Measurements from ENCODE around the gene ZMIZ1. TPM values are rescaled to one million over a fixed set of nuclear protein-coding genes. Genes with fewer than 3 reads are reported as not detected.

ZMIZ1 gene
- total RNA-seq, 1 experiment from 2014 or later: 22.8 TPM

DNA sequence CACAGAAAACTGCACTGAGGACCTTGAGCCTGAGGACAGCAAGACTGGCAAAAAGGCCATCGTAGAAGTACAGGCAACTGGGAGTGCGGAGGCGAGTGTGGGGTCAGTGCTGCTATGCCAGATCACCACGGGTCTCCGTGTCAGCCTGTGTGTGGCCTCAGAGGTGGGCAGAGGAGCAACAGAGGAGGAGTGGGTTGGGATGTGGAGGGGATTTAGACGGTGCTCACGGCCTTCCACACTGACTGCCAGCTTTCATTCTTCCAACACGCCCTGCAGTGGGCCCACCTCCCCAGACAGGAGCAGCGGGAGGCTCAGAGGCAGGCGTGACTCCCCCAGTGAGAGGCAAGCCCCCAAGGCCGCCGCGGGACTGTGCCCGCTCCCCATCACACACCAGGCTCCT lies 17.0 kb upstream of the ZMIZ1 start:
- no peak for DNase-seq (ENCODE audit: low read depth)

DNA sequence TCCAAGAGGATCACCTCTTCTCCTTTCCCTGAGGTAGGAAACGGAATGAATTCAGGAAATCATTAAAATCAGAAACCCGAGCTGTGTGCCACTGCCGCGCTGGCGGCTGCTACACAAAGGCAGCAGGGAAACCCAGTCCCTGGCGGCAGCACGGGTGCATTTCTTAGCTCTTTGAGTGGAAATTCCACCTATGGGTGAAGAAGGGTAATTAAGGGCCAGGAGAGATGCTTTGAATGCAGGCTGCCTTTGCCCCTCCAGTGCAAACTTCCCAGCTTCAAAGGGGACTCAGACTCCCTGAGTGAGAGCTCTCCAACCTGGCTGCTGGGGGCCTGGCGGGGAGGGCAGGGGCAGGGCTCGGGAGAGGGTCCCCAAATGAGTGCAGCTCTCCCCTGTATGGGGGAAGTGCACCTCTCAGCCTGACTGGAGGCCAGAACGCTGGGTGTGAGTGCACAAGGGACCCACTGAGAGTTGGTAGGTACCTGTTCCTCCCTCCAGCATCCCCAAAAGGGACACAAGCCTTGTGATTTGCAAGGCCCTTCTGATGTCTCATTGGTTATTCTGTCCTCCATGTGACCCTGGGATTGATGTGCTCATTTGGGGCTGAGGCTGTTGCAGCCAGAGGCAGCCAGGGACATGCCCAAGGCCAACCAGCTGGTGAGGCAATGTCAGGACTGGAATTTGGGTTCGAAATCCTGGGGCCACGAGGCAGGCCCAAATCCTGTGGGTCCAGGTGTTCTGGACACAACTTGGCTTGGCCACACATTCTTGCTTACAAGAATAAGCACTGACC lies 16.3 kb upstream of the ZMIZ1 start:
- DNase-seq (ENCODE audit: low read depth): no peak

DNA sequence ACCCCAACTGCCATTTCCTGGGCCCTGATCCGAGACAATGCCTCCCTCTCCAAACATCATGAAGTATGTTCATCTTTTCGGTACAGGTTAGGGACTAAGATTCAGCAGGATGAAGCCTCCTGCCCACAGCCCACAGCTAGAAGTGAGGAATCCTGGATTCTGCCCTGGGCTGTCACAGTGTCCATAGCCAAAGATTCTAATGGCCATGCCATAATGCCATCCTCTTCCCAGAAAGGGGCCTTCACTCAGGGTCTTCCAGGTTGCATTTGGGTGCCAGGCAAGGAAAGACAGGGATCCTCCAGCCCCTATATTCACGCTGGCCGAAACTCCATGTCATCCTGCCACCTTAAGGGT lies 15.7 kb upstream of the ZMIZ1 start:
- DNase-seq (ENCODE audit: low read depth): no peak

DNA sequence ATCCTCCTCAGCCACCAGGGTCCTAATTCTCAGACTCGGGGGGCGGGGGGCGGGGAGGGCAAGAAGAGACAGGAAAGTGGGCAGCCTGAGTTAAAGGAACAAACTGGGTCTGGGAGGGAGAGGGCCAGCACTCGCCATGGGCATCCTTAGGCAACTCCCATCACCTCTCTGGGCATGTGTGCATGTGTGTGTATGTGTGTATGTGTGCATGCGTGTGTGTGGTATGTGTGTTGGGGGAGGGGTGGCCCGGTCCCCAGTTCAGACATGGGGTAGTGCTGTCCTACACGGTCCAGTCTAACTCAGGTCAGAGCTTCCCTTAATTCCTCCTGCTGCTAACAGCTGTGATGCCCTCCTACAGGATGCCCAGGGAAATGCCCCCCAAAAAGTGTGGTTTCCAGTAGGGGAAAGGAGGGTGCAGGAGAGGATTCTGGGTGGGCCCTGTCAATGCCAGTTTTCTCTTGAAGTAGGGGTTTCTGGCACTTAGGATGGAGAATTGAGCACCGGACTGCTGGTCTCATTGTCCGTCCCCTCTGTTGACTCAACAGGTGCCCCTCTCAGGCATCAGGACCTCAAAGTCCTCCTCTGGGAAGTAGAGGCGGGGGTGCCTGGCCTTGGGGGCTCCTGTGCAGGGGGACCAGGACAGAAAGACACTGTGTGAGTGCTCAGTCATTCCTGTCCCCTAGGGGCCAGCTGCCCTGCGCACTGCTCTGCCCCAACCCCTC lies 15.1 kb upstream of the ZMIZ1 start:
- no peak for DNase-seq (ENCODE audit: low read depth)

DNA sequence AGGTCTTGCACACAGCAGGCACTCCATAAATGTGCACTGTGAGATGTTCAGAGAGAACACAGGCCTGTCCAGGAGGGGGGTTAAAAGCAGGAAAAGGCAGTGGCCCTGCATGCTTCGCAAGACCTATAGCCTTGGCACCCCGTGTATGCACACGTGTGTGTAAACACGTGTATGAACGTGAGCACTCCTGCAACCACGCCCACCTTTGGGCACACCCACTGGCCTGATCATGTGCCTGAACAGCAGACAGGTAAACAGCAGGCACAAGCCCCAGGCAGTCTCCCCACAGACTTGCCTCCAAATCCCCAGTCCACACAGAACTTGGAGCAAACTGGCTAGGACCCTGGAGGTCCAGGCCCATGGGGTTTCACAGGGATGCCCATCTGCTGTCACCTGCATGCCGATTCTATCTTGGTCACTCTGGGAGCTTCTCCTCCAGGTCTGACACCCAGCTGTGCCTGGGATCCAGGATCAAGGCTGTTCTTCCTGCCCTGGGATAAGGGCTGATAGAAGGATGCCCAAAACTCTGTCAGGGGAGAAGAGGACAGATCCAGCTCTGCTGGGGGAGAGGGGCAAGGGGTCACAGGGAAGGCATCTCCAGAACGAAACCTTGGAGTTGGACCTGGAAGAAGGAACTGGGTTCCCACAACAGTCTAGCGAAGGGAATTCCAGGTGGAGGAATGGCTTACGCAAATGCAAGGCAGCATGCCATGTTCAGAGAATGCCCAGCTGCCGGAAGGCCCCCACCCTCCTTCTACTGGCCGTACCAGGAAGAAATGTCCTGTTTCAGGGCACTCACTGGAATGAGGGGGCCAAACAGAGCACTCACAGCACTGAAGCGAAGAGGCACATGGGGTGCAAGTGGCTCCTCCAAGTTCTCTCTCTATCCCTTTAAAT lies 14.3 kb upstream of the ZMIZ1 start:
- no peak for DNase-seq (ENCODE audit: low read depth)

DNA sequence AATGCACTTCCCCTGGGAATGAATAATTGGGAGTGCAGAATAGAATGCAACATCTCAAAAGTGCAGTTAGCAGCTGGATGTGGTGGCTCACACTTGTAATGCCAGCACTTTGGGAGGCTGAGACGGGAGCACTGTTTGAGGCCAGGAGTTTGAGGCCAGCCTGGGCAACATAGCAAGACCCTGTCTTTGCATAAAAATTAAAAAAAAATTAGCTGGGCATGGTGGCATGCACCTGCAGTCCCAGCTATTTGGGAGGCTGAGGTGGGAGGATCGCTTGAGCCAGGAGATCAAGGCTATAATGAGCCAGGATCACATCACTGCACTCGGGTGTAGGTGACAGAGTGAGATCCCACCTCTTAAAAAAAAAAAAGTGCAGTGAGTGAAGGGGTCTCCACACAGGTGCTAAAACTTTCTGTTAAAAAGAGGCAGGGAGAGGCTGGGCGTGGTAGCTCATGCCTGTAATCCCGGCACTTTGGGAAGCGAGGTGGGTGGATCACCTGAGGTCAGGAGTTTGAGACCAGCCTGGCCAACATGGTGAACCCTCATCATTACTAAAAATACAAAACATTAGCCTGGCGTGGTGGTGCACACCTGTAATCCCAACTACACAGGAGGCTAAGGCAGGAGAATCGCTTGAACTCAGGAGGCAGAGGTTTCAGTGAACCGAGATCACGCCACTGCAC lies 13.5 kb upstream of the ZMIZ1 start:
- DNase-seq (ENCODE audit: low read depth): no peak

DNA sequence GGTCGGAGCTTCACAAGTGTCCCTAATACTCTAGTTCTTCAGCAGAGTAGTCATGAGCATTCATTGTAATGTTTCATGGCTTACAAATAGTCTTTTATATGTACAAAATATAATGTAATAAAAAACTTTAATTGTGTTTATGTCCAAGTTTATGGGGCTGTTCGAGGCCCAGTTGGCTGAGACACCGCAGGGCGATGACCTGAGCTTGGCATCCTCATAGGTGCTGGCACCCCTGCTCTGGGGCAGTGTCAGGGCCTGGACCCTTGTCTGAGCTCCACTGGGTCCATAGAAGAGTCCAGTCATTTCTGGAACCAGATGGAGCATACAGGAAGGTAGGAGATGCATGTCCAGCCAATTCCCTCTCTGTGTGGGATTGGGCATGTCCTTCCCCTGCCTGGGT lies 12.9 kb upstream of the ZMIZ1 start:
- no peak for DNase-seq (ENCODE audit: low read depth)

DNA sequence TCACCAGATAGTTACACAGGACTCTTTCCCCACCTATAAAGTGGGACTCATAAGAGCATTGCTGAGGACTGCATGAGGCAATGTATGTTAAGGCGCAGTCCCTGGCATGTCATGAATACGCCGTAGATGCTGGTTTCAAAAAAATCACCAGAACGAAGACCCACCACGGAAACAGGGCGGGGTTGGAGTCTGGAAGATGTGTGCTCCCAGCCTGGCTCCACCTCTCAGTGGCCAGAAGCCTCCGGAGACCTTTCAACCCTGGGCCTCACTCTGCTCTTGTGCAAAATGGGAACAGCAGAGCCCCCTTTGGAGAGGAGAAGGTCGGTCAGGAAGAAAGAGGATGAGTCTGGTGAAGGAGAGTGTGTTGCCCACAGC lies 12.4 kb upstream of the ZMIZ1 start:
- no peak for DNase-seq (ENCODE audit: low read depth)

DNA sequence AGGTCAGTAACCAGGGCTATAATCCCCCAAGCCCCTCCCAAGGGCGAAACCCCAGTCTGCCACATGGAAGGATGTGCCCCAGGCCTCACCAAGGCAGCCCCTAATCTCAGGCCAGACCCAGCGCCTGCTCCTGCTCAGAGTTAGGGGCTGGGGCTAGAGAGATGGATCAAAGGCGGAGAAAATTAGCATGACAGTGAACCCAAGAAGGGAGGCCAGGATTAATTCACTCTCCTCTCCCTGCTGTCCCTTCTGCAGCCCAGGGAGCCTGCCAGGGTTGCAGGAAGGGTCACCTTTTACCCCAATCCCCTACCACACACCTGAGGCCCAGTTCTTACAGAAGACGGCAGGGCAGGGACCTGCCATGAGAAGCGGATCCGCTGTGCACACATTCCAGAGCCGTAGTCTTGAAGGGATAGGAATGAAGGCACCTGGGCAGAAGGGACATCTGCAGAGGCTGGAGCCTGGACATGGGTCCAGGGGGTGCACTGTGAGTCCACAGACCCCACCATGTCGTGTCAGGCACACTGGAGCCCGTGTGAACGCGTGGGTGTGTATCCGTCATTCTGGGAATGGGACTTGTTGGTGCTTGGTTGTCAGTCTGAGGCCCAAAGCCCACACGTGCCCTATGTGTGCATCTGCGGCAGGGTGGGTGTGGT lies 11.9 kb upstream of the ZMIZ1 start:
- DNase-seq (ENCODE audit: low read depth): no peak

DNA sequence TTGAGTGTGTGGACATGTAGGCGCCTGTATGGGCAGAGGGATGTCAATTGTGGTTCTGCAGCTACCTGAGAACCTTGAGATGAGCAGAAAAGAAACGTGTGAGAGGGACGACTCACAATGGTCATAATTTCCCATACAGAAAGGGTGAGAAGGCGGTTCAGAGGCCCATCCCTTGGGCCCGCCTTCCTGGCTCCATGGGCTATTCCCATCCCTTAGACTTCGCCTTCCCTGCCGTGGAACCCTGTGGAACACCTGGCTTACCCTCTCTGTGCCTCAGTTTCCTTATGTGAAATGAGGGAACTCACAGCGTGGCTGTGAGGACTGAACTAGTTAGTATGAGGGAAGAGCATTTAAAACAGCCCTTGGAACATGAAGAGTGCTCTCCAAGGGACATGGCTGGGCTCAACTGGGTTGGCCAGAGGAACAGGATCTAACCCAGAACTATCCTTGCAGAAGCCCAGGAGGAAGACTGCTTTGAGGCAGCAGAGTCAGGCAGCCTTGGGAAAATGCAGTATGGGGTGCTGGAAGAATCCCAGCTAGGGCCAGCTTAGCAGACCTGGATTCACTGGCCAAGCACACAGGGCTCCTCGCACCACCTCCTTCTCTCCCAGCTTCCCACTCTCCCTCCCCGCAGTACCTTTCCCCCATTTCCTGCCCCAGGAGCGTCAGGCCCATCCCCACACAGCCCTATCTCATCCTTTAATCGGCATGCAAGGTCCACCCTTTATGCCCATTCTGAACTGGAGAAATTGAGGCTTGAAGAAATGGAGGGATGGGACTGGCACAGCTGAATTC lies 11.1 kb upstream of the ZMIZ1 start:
- no peak for DNase-seq (ENCODE audit: low read depth)

DNA sequence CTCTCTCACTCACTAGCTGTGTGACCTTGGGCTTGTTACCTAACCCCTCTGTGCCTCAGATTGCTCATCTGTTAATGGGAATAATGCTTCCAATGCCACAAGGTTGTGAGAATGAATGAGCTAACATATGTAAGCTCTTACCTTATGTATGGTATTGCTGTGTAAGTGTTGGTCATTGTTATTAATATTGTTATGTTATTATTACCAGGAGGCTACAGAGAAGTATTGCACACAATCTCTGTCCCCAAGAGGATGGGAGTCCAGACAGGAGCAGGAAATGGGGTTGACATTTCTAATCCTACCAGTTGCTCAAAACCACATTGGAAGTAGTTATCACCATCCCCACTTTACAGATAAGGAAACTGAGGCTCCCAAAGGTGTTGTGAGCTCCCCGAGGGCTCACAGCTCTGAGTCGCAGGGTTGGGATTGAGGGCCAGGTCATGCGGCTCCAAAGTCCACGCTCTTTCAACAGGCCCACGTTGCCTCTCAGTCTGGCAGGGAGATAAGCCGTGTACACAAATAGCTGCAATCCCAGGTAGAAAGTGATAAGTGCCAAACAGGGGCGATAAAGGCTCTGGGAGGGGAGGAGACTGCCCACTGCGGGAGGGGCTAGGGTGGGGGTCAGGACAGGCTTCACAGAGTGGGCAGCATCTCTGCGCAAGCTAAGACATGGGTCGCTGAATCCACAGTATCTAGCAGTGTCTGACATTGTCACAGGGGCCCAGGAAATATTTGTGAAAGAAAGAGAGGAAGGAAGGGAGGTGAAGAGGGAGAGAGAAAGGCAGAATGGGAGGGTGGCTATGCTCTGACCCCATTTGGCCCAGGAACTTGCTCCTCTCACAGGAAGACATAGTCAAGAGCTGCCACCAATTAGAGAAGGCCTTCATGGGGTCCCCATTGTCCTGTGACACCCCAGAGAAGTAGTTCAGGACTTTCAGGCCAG lies 9.6 kb upstream of the ZMIZ1 start:
- no peak for DNase-seq (ENCODE audit: low read depth)

DNA sequence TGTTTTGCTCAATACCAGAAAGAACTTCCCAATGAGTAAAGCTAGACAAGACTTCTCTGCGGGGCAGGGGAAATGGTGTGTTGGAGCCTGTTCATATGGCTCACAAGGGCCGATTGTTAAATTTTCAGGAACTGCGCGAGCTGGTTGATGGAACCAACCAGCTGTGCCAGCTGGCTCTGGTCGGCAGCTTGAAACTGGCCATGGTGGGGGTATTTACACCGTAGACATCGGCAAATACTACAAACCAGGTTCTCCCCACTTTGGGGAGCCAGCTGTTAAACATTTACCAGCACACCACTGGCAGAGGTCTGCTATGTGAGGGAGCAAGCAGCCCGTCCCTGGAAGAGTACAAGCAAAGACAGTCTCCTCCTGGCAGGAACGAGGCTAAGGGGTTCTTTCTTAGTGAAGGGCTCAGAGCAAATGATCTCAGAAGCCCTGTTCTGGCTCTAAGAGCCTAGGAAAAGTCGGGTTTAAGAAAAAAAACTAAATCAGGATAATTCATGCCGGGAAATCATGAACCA lies 8.8 kb upstream of the ZMIZ1 start:
- DNase-seq (ENCODE audit: low read depth): no peak

DNA sequence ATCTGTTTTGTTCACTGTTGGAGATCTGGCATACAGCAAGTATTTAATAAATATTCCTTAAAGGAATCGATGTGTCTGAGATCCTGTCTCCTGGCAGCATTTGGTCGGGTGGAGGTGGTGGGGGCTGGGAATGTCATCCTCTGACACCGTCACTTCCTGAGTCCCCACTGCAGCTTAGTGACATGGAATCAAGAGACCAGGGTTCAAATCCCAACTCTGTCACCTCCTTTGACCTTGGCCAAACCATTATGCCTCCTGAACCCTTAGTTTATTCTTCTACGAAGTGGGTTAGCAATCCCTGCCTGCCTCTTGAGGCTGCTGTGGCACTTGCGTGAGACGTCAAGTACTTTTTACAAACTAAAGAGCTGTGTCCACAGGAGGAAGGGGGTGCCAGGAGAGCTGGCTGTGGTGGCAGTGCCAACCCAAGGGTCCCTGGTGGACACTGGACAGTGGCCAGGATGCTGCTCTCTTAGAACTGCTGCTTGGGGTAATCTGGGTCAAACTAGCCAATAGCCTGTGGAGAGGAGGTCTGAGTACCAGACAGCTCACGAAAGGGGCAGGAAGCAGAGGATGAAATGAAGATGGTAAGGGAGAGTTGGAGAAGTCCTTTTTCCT lies 8.0 kb upstream of the ZMIZ1 start:
- DNase-seq (ENCODE audit: low read depth): no peak

DNA sequence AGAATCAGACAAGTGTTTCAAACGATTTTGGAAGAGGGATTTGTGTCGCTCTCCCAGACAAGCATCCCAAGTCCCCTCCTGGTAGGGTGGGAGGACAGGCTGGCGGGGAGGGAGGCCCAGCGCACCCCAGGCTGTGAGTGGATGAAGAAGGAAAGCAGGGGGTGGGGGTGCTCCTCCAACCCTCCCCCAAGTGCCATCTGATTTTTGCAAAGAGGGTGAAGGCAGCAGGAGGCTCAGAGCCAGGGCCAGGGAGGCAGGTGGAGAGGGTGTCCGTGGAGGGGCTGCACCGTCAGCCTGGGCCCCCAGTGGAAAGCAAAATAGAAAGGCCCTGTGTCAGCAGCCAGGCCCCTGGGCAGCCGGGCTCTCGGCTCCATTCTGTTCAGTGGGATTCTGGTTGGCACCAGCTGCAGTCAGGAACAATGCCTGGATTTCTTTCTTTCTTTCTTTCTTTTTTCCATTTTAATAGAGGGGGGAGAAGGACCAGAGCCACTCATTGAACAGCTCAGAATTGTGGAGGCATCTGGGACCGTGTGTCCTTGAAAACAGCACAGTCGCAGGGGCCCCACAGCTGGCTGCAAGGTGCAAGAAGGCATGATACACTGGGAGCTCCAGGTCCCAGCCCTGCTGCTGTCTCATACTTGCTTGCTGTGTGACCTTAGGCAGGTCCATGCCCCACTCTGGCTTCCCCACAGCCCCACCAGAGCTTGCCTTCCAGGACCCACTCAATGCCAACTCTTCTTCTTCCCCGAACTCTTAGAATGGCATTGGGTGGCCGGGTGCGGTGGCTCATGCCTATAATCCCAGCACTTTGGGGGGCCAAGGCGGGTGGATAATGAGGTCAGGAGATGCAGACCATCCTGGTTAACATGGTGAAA lies 7.1 kb upstream of the ZMIZ1 start:
- DNase-seq (ENCODE audit: low read depth): no peak

DNA sequence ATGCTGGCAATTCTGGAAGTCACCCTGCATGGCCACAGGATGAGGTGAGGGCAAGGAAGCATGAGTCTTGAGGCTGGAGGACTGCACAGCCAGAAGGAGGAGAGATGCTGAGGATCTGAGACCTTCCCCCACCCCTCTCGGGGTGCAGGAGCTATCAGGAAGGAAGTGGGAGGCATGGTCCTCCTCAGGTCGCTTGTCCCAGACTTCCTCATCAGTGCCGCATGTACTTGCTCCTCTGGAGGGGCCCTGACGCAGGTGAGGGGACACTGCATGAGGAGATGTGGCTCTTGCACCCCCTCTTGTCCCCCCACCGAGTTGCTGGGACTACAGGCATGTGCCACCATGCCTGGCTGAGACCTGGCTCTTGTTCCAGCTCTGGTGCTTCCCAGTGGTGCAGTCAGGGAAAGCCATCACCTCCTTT lies 5.7 kb upstream of the ZMIZ1 start:
- no peak for DNase-seq (ENCODE audit: low read depth)

DNA sequence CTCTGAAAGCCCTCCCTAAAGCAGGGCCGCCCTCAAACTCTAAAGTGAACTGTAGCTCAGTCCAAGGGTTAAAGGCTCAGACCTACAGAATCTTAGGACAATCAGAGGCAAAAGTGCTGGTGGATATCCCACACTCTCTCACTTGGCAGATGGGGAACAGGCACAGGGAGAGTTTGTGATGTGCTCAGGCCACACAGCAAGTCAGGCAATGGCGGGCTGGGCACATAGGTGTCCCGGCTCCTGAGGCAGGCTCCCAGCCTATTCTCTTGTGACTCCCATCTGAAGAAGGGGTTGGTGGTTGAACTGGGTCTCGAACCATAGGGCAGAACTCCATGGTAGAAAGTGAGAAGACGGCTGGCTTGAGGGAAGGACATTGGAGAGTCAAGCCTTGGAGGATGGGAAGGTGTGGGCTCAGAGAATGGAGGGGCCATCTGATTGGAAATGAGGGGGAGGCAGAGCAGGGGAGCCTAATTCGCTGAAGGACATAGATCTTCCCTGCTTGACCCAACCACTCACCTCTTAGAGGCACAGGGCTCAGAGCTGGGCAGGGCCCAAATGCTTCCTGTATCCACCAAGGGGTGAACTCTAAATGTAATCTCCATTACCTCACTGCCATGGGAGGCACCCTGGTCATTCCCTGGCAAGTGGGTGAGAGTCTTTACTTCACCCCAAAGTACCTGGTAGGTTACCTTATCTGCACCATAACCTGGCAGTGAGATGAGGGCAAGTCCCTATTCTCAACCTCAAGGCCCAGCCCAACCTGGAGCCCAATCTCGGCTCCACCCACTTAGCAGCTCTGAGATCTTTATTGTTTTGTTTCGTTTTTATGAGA lies 4.9 kb upstream of the ZMIZ1 start:
- no peak for DNase-seq (ENCODE audit: low read depth)
